GM20000 (cell line): ENCODE measurements around the gene PRMT1.
"Not testable (repeated sequence)": the region's sequence is repeated elsewhere in the genome, so short reads cannot be mapped to it uniquely, and the experiment has no call there.

Experiments used
- DNase-seq: peaks from one replicate; pipeline ENCODE4 v3.0.0; 2012; ENCODE audit warnings: low spot score
- CTCF ChIP-seq: IDR thresholded peaks from 2 replicates; pipeline ENCODE4 v1.5.1; 2012; ENCODE audit warnings: mild to moderate bottlenecking, control low read depth; ENCODE audit errors: extremely low read depth, missing control alignments

PRMT1 gene

GRCh38 chr19:49705919-49706318 lies 28.8 kb downstream of the PRMT1 start:
- no peak for TF ChIP-seq CTCF

GRCh38 chr19:49710372-49710951 lies 33.4 kb downstream of the PRMT1 start:
- DNase-seq, result no peak
- no peak for TF ChIP-seq CTCF

More at GRCh38 chr19:49705919-49706318, 28.8 kb downstream of the PRMT1 start:
- DNase-seq, result no peak

- no peak for TF ChIP-seq CTCF
- DNase-seq, result no peak
These were observed 35.4 kb downstream of the PRMT1 start for GRCh38 chr19:49712397-49712859.

GRCh38 chr19:49713236-49713845 lies 36.3 kb downstream of the PRMT1 start:
- TF ChIP-seq CTCF, result no peak

GRCh38 chr19:49716154-49716553 lies 39.1 kb downstream of the PRMT1 start:
- no peak for DNase-seq

More at GRCh38 chr19:49713236-49713845, 36.3 kb downstream of the PRMT1 start:
- no peak for DNase-seq

GRCh38 chr19:49718511-49718910 lies 41.4 kb downstream of the PRMT1 start:
- DNase-seq, result no peak
- TF ChIP-seq CTCF, result no peak

More at GRCh38 chr19:49716154-49716553, 39.1 kb downstream of the PRMT1 start:
- TF ChIP-seq CTCF, result no peak

GRCh38 chr19:49718991-49719390 lies 41.9 kb downstream of the PRMT1 start:
- no peak for DNase-seq
- no peak for TF ChIP-seq CTCF

- not testable (repeated sequence) for DNase-seq
These were observed 42.3 kb downstream of the PRMT1 start for GRCh38 chr19:49719420-49719819.
